ENCODE measurements around the gene CREB3L1.
"Not testable (repeated sequence)": the region's sequence is repeated elsewhere in the genome, so short reads cannot be mapped to it uniquely, and the experiment has no call there.

DNA sequence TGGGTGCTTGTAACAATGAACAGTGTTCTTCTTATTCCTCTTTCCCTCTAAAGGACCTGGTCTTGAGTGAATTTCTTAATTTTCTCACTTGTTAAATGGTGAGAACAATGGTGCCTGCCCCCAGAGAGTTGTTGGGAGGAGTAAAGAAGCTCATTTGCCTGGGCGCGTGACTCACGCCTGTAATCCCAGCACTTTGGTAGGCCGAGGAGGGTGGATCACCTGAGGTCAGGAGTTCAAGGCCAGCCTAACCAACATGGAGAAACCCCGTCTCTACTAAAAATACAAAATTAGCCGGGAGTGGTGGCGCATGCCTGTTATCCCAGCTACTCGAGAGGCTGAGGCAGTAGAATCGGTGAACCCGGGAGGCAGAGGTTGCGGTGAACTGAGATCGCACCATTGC lies 26.6 kb downstream of the CREB3L1 start:
- TF ChIP-seq, protein P1, sequence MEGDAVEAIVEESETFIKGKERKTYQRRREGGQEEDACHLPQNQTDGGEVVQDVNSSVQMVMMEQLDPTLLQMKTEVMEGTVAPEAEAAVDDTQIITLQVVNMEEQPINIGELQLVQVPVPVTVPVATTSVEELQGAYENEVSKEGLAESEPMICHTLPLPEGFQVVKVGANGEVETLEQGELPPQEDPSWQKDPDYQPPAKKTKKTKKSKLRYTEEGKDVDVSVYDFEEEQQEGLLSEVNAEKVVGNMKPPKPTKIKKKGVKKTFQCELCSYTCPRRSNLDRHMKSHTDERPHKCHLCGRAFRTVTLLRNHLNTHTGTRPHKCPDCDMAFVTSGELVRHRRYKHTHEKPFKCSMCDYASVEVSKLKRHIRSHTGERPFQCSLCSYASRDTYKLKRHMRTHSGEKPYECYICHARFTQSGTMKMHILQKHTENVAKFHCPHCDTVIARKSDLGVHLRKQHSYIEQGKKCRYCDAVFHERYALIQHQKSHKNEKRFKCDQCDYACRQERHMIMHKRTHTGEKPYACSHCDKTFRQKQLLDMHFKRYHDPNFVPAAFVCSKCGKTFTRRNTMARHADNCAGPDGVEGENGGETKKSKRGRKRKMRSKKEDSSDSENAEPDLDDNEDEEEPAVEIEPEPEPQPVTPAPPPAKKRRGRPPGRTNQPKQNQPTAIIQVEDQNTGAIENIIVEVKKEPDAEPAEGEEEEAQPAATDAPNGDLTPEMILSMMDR (conservative IDR thresholded peaks at IDR 0.05; ENCODE audit: low read depth, low read length), result not testable (repeated sequence)
- not testable (repeated sequence) for TF ChIP-seq EZH2 (IDR thresholded peaks at IDR 0.05; ENCODE audit: low read length, unreplicated experiment)
